GM19328 (cell line): ENCODE results near the gene ITGB2.
"Not testable (repeated sequence)": the region's sequence is repeated elsewhere in the genome, so short reads cannot be mapped to it uniquely, and the experiment has no call there.

Source experiments
- ATAC-seq: cut with Tn5 transposase; IDR thresholded peaks from one replicate; pipeline ENCODE4 v1.9.1; 2021; ENCODE audit warnings: mild to moderate bottlenecking, moderate library complexity; ENCODE audit not compliant: unreplicated experiment

Gene ITGB2

DNA sequence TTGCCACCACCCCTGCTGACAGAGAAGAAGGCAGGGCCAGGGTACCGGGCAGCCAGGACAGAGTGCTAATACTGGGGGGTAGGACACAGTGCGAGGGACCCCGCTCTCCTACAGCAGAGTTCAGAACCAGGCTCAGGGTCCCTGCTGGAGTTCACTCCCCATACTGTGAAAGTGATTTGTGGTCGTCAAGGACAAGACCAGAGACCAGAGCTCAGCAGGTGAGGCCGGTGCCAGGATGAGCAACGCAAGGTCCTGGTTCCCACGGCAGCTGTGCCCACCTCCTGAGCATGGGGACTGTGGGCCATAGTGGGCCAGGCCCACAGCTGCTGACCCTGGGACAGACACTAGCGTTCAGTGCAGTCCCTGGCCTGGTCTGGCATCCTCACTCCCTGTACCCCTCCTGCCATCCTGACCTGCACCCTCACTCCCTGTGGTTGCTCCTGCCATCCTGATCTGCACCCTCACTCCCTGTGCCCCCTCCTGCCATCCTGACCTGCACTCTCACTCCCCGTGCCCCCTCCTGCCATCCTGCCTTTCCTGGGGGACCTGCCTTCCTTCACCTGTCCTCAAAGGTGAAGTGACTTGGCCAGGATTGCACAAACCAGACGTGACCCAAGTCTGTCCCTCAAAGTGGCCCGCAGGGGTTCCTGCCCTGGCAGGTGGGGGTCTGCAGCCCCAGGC lies 33.4 kb downstream of the ITGB2 start:
- no peak for ATAC-seq

DNA sequence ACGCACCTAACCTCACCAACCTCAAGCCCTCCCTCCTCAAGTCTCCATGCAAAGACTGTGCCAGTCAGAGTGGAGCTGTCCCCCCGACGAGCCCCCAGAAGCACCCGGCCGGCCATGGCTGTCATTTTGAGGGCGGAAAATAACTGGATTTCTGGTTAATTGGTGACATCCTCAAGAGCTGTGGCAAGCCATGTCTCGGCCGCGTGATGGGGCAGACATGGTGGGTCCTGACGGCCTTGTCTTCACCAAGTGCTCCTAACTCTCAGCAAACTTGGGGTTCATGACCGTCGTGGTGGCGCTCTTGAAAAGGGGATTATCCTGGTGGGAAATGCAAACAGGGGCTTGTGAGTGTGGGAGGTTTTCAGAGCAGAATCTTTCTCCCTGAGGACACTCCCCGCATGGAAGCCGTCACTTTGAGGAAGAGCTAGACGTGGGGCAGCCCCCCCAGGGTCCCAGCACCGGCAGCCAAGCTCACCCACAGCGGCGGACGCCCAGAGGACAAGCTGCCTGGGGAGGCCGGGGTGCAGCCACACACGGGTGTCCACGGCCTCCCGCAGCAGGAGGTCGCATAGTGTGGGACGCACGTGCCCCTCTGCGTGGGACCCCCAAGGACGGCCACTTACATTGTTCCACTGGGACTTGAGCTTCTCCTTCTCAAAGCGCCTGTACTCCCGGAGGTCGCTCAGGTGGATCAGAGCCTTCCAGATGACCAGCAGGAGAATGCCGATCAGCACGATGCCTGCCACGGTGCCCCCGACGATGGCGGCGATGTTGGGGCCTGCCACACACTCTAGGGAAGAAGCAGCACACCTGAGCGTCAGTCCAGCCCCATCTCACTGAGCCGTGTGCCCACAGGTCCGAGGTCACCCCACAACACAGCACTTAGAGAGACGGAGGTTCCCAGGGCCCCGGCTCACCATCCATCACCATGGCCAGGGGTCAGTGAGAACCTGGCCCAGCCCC lies 34.3 kb downstream of the ITGB2 start:
- ATAC-seq = no peak

DNA sequence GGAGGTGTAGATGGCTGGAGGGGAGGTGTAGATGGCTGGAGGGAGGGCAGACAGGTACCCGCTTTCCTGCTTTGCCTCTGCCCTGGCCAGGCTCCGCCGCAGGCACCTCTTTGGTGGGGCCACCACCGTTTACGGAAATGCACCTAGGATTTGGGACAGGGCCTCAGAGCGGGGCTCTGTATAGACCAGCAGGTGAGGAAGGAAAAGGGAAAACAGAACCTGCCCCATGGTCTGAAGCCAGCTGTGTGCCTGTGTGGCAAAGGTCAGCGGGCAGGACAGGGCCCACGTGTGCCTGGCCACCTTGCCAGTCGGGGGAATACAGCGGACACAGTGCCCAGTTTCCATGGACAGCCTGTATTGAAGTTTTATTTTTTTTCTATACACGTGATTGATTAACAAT lies 35.1 kb downstream of the ITGB2 start:
- ATAC-seq = no peak

DNA sequence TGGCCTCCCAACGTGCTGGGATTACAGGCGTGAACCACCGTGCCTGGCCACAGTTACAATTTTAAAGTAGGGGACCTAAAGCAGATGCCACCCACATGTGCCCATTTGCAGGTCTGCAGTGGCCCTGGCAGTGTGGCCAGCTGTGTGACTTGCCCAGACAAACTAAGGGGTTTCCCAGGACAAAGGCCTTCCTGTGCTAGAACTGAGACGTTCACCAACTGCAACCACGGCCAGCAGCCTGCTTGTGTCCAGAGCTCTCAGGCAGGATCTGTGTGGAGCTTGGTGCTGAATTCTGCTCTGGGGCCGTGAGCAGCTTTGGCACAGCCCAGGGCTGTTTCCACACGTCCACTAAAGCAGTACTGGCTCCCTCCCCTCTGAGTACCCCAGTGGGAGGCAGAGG lies 36.6 kb downstream of the ITGB2 start:
- ATAC-seq = no peak

DNA sequence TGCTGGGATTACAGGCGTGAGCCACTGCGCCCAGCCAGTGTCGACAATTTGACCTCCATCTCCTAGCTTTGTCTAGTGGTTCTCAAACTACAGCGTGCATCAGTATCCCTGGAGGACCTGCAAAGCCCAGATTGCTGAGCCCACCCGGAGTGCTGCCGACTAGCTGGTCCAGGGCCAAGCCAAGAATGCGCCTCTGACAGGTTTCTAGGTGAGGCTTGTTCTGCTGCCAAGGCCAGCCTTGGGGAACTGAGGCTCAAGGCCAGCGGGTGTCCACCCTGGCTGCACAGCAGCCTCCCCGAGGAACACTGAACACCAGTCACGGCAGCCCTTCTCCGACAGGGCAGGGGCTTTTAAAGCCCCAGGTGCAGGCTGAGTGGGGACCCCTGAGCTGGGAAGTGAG lies 37.4 kb downstream of the ITGB2 start:
- ATAC-seq = no peak

DNA sequence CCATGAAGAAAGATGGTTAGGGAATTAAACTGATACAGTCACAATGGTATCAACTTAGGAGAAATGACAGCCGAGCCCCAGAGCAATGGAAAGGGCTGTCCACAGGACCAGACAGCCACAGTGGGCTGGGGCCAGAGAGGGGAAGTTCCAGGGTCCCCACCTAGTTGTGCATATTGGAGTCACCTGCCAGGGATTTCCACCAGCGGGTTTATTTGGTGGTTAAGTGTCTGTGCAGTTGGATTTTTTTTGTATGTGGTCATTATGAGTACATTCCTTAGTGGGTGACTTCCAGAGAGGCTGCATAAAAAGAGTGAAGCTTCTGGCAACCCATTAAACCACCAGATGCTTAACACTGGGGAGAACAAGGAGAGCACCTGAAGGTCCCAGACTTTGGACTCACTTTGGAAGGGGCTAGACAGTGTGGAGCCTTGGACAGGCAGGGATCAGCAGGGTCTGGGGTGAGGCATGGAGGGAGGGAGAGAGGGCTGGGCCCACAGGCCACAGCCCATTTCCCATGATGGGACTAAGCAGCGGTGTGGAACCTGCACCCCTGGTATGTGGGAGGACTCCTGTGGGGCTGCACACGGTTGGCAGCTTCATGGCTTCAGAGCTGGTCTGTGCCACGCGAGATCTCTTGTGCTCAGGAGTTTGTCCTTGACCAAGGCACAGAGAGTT lies 39.4 kb downstream of the ITGB2 start:
- ATAC-seq = no peak

DNA sequence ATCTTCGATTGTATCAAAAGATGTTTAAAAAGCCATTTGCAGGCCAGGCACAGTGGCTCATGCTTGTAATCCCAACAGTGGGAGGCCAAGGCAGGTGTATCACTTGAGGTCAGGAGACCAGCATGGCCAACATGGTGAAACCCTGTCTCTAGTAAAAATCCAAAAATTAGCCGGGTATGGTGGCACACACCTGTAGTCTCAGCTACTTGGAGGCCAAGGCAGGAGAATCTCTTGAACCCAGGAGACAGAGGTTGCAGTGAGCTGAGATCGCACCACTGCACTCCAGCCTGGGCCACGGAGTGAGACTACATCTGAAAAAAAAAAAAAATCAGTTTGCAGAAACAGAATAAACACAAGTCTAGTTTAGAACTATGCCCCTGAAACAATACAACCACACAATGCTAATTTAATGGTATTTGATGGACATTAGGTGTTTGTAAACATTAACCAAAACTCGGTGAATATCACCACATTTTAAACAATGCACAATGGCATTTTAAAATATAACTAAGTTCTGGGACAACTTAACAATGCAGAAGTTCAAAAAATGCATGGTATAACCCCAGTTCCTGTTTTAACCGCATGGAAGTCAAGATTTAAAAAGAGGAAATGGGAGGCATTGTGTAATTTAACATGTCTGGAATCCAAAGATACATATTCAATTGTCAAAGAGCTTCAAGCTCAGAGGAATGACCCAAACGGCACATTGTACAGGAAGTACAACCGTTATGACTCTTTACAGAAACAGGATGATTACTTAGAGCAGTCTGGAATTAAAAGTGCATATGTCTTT lies 40.1 kb downstream of the ITGB2 start:
- ATAC-seq = no peak

DNA sequence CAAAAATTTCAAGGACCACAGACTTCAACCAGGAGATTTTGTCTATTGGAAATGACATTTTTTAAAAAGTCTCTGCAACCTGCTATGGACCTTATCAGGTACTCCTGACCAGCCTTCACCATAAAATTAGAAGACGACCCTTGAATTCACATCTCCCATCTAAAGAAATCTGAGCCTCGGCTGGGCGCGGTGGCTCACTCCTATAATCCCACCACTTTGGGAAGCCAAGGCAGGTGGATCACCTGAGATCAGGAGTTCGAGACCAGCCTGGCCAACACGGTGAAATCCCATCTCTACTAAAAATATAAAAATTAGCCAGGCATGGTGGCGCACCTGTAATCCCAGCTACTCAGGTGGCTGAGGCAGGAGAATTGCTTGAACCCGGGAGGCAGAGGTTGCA lies 41.5 kb downstream of the ITGB2 start:
- not testable (repeated sequence) for ATAC-seq

DNA sequence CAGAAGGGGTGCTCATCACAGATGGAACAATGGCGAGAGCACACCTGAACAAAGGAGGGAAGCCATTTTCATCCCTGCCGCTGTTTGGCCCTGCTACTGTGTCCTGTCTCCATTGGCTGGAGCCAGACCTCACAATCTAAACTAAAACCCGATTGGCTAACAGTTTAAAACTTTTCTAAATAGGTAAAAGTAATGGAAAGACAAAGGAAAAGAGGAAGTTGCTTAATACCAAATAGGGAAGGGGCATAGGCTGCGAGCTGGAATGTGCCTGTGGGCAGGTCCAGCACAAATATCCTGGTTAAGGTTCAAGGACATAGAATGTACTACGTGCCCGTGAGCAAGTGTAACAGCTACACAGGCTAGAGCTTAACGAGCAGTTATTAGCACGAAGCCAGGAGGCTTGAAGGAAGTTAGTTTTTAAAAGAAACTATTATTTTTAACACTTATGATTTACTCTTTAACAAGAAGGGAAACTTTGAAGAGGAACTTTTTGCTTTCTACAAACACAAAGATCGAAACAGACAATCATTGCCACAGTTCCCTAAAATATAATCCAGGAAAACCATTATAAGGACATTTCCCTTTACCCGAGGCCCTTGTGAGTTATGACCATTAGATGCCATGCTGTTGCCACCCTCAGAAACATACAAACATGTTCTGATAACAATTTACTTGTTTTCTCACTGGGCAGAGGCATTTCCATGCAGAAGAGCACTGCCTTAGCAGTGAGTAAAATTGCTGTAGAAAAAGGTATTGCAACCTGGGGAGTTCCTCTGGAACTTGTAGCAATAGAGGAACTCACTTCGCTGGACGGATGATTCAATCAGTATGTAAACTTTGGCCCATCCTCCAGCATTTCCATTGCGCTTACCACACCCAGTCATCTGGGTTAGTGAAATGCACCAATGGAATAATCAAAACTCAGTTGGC lies 42.4 kb downstream of the ITGB2 start:
- ATAC-seq = no peak

DNA sequence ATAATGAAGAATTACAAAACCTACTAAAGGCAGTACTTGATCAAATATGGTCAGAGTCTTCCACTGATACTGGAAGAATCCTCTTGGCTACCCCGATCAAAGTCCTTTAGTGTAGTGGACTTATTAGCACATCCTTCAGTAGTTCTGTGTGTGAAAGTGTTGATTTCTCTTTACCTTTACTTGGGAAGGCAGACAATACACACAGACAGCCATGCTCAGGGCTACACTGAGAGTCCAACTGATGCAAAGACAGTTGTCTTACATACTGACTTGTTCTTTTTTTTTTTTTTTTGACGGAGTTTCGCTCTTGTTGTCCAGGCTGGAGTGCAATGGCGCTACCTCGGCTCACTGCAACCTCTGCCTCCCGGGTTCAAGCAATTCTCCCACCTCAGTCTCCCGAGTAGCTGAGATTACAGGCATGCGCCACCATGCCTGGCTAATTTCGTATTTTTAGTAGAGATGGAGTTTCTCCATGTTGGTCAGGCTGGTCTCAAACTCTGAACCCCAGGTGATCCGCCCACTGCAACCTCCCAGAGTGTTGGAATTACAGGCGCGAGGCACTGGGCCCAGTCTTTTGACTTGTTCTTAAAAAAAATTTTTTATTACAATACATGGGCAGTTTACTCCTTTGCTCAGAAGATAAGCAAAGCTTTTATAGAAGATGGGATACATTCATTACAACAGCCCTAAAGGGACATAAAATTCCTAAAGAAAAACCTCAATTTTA lies 43.7 kb downstream of the ITGB2 start:
- ATAC-seq = no peak

DNA sequence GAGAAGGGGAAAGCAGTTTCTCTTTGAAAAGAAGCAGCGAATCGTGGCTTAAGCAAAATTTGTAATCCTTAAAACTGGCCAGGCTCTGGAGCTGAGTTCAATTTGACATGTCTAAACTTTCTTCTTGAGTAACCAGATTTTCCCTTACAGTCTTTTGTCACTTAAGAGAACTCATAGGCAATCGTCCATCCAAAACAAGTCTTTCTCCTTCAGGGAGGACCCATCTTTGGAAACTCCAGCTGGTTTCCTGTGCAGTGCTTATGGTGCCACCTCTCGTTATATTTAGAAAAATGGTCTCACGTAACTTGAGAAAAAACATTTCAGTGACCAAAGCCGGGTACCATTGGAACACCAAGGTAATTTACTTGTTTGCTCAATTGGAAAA lies 45.4 kb downstream of the ITGB2 start:
- no peak for ATAC-seq

DNA sequence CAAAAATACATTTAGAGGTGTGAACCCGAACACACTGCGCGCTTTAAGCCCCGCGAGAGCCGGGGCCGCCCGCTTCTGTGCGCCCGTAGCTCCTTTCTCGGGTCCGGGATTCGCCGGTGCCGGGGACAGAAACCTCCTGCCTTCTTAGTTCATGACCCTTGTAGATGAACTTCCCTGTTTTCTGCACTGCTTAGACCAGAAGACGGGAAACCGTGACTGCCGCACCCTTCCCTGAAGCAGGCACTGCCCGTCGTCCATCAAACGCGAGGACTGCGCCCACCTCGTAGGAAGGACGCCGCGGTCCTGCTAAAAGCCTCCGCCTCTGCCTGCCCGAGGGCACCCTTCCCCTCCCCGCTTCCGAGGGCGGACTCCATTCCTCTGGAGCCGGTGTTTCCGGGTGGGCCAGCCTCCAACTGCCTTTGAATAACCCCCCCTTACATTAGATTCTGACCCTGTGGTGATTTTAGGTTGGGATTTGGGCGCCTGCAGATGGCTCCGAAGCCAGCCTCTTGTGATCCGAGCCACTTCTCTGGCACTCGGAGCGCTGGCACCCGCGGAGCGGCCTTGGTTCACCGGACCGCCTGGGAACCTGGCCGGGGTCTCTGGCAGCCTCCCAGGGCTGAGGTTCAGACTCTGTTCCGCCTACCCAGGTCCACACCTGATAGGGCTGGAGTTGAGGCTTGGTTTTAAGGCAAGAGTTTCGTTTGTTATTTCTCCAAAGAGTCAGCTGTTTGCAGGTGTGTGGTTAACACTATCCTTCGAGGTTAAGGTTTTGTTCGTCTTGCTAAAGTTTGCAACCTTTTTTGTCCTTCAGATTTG lies 46.0 kb downstream of the ITGB2 start:
- no peak for ATAC-seq

DNA sequence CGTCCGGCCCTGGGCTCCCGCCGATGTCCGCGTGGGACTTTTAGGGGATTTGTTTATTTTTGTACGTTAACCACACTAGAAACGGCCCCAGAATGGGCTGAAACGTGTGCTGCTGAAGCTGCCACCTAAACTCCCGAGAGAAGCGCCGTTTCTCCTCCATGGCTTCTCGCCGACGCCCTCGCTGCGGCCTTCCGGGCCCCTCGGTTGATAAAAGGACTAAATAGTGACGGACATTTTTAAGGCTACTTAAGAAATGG lies 46.5 kb downstream of the ITGB2 start:
- ATAC-seq = no peak

DNA sequence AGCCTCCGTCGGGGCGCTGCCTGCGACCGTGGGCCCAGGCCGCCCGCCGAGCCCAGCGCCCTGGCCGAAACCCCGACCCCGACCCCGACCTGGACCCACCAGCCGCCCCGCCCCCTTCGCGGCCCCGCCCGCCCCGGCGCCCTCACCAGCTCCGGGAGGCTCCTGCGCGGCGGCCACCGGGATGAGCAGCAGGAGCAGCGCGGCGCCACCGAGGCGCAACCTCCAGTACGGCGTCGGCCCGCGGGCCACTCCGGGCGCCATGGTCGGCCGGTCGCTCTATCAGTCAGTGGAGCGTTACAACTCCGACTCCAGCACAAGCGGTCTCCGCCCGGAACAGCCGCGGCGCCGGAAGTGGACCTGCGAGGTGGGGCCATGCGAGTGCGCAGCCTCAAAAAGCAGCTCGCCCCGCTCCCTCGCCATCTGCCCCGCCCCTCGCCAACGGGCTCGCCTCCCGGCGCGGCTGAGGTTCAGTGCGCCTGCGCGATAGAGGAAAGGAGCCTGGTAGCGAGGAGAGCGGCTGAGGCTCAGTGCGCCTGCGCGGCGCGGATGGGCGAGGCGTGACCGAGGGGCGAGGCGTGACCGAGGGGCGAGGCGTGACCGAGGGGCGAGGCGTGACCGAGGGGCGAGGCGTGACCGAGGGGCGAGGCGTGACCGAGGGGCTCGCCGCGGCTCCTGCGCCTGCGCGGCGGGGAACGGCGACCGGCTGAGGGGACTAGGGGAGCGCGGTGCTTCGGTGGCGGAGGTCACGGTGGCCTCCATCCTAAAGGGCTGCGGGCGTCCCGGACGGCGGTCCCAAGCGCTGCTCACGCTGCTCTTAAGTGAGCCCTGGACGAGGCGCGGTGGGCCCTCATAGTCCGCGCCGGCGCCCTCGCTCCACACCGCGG lies 47.1 kb downstream of the ITGB2 start, which contains the start of gene PTTG1IP:
TSS of gene PTTG1IP (minus strand) at position 335 of the 884 bp plus-strand sequence. CDS start at position 261, 74 bp downstream.
- ATAC-seq = peak; percentile 64

DNA sequence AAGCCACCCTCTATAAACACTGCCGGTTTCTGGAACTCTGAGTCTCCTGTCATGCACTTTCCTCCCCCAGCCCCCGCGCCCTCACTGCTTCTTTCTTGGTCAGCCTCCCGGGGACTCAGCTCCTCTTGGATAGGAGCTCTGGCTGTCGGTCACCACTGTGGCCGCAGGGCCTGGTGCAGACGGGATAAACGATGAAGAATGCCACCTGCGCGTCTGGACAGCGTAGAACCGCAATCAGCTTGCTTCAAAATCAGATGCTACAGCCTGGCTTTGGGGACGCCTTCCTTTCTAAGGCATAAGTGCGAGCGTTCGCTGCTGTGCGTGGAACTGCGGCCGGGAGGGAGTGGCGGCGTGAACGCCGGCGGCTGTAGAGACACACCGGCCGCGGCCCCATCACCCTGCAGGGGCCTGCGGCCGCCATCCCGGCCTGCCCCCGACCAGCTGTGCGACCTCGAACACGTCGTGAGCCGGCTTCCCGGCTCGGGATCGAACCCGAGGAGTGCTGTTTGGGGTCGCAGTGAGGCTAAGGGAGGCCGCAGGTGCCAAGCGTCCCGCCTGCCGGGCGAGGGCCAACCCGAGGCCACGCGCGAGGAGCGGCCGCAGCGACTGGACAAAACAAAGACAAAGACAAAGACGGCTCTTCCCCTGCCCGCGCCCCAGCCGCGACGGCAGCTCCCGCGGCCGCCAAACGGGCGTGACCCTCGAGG lies 47.9 kb downstream of the ITGB2 start:
- ATAC-seq = no peak

DNA sequence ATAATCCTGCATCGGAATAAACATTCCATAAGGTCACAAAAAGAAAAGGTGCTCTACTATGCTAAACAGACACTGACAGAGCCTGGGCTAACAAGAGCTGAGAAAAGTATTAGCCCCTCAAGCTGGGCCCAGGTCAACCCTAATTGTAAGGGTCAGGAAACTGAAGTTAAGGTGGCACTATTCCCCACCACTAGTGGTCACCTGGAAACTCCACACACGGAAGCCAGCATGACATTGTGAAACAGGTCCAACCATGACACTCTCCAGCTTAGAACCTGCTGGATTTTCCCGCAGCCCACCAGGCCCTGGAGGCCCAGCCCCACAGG lies 48.4 kb downstream of the ITGB2 start:
- no peak for ATAC-seq
